Anterior cingulate cortex (tissue), 58 donors: Measurements from ENCODE around the gene WDR55.
A peak's percentile ranks its signal among the peaks of the same experiment; 100 is the strongest.
"Not testable (repeated sequence)": the region's sequence is repeated elsewhere in the genome, so short reads cannot be mapped to it uniquely, and the experiment has no call there.

ENCODE experiments used
- DNase-seq, 58 donors: peaks; one replicate each; lab custom pipeline; 2025; lab: John Stamatoyannopoulos, UW

WDR55 gene

GRCh38 chr5:140664359-140665119 is at the start of gene WDR55:
Gene WDR55 (plus strand): TSS chr5:140664904. CDS start chr5:140664913, 9 bp downstream.
- DNase-seq: peak; percentile 66 to 97 (median 93)

- no peak for DNase-seq
Measured at GRCh38 chr5:140622301-140622700, 42.4 kb upstream of the WDR55 start.

- DNase-seq: not testable (repeated sequence)
Measured at GRCh38 chr5:140623061-140623460, 41.6 kb upstream of the WDR55 start.

- not testable (repeated sequence) for DNase-seq
Measured at GRCh38 chr5:140624886-140625285, 39.8 kb upstream of the WDR55 start.

- DNase-seq: no peak
Measured at GRCh38 chr5:140627972-140628371, 36.7 kb upstream of the WDR55 start.

GRCh38 chr5:140628711-140629110 is 36.0 kb upstream of the WDR55 start:
- DNase-seq: no peak

- DNase-seq: no peak
Measured at GRCh38 chr5:140630292-140631035, 34.2 kb upstream of the WDR55 start.

GRCh38 chr5:140631036-140631417 is 33.7 kb upstream of the WDR55 start:
- peak in 2 of 58 donors; percentile 2 to 18 for DNase-seq

GRCh38 chr5:140631831-140632365 is 32.8 kb upstream of the WDR55 start:
- DNase-seq: peak in 3 of 58 donors; percentile 7 to 42 (median 23)

GRCh38 chr5:140632366-140633020 is 32.2 kb upstream of the WDR55 start:
- peak in 30 of 58 donors; percentile 15 to 71 (median 38) for DNase-seq

GRCh38 chr5:140633021-140633471 is 31.7 kb upstream of the WDR55 start, which contains the start of gene CD14:
Gene CD14 (minus strand): TSS chr5:140633175. CDS start chr5:140633071, 104 bp downstream.
- peak in 12 of 58 donors; percentile 22 to 54 (median 48) for DNase-seq

- DNase-seq: no peak
Measured at GRCh38 chr5:140633501-140633900, 31.2 kb upstream of the WDR55 start.

- DNase-seq: no peak
Measured at GRCh38 chr5:140634103-140634502, 30.6 kb upstream of the WDR55 start.

GRCh38 chr5:140635291-140636257 is 29.1 kb upstream of the WDR55 start:
- no peak for DNase-seq

- DNase-seq: no peak
Measured at GRCh38 chr5:140637371-140638100, 27.2 kb upstream of the WDR55 start.

GRCh38 chr5:140638898-140639147 is 25.9 kb upstream of the WDR55 start:
- DNase-seq: not testable (repeated sequence)

- peak; percentile 66 to 98 (median 94) for DNase-seq
Measured at GRCh38 chr5:140639148-140639981, 25.3 kb upstream of the WDR55 start, which contains the start of gene TMCO6. Gene TMCO6 (plus strand): TSS chr5:140639451. CDS start chr5:140639528, 77 bp downstream.

GRCh38 chr5:140641716-140642115 is 23.0 kb upstream of the WDR55 start:
- no peak for DNase-seq
